Measurements from ENCODE around the gene GFER. TPM values are rescaled to one million over a fixed set of nuclear protein-coding genes. Genes with fewer than 3 reads are reported as not detected.

The GFER gene
- total and polyA plus RNA-seq, 2 donors (not counting 1 experiment from before 2014, with no cell fraction given), result 15.6 to 30.4 TPM

DNA sequence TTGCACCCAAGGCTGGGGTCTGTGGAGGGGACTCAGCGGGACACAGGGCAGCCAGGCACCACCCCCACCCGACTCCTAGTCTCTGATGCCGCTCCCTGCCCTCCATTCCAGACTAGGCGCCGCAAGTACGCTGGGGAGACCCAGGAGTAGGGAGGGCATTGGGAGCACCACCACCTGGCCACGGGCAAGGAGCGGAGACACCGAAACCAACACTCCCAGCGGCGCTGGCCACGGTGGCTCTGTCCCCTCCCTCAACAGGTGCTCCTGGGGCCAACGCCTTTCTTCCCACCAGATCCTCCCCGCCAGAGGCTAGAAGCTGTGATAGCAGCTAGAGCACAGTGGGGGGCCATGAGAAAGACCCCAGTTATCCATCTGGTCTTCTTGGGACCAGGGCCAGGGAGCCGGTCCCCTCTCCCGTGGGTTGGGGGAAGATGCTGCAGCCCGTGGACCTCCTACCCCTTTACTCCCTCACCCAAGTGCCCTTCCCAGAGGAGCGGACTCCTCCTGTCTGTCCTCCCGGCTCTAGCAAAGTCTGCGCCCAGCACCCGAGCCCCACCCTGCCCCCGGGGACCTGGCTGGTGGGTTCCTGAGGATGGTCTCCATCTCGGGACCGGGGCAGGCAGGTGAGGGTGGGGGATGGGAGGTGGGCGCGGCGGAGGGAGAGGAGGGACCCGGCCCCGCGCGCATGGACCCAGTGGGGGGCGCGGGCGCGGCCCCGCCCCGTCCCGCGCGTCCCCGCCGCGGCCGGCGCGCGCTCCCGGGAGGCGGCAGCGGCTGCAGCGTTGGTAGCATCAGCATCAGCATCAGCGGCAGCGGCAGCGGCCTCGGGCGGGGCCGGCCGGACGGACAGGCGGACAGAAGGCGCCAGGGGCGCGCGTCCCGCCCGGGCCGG is 5.5 kb downstream of the GFER start, which contains the start of gene SYNGR3:
Gene SYNGR3 (plus strand): TSS at position 762 of the 892 bp plus-strand sequence. CDS start 133 bp downstream, outside the sequence.
- peak within 1 kb of the TSS in 4 of 5 experiments; percentile 65 to 93 (median 69) for H3K4me3 ChIP-seq (ENCODE audit: control extremely low read depth in 1 of 5, extremely low read depth in 1 of 5, insufficient read depth in 1 of 5, low read depth in 2 of 5, low read length in 4 of 5)
- DNase-seq (peak; percentile 65), ATAC-seq (ENCODE audit: low read depth) (no peak)
- peaks cover 43% of the 10 kb centered on the region for H3K4me1 Mint-ChIP-seq
- intact Hi-C loops (cut with micrococcal nuclease), result loop anchor here (2.0 to 10.0 kb wide), 3 partner anchors 25 to 788 kb away; partner anchors contain the start of genes ELOB, MSRB1 and RPS2
- H3K4me3 Mint-ChIP-seq, result peak within 1 kb of the TSS; percentile 91
- H3K9ac ChIP-seq (ENCODE audit: low read length), result peak within 1 kb of the TSS; percentile 90
- TF ChIP-seq, protein P1, sequence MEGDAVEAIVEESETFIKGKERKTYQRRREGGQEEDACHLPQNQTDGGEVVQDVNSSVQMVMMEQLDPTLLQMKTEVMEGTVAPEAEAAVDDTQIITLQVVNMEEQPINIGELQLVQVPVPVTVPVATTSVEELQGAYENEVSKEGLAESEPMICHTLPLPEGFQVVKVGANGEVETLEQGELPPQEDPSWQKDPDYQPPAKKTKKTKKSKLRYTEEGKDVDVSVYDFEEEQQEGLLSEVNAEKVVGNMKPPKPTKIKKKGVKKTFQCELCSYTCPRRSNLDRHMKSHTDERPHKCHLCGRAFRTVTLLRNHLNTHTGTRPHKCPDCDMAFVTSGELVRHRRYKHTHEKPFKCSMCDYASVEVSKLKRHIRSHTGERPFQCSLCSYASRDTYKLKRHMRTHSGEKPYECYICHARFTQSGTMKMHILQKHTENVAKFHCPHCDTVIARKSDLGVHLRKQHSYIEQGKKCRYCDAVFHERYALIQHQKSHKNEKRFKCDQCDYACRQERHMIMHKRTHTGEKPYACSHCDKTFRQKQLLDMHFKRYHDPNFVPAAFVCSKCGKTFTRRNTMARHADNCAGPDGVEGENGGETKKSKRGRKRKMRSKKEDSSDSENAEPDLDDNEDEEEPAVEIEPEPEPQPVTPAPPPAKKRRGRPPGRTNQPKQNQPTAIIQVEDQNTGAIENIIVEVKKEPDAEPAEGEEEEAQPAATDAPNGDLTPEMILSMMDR (IDR thresholded peaks at IDR 0.05), result no peak
- no peak for TF ChIP-seq EZH2 (IDR thresholded peaks at IDR 0.05; ENCODE audit: borderline replicate concordance, insufficient read depth, low read depth, low read length, poor library complexity, severe bottlenecking)
- CTCF ChIA-PET, result interaction anchor here (1.1 kb wide), 1 partner anchor 25 kb away, joined by 3 read pairs; the partner anchor contains the start of gene RPS2
- peak within 1 kb of the TSS; percentile 97 for H3K27ac Mint-ChIP-seq
- peaks cover 0 to 10% of the 10 kb centered on the region in 2 experiments for H3K36me3 ChIP-seq (replicated peaks in 1 of 2; ENCODE audit: control extremely low read depth in 1 of 2, control insufficient read depth in 1 of 2, extremely low read depth in 1 of 2, insufficient read depth in 2 of 2, low read length in 1 of 2)
- H3K4me2 ChIP-seq (replicated peaks; ENCODE audit: low read depth, low read length, poor library complexity, severe bottlenecking), result peak within 1 kb of the TSS; percentile 100
- H4K20me1 ChIP-seq (ENCODE audit: control insufficient read depth, insufficient read depth, low read length, poor library complexity, severe bottlenecking), result no peaks in the 10 kb centered on the region
- H3K9me3 Mint-ChIP-seq (ENCODE audit: insufficient read depth), result no peaks in the 10 kb centered on the region
- H3K27ac ChIP-seq (ENCODE audit: low read length in 2 of 2), result peak within 1 kb of the TSS; percentile 86 to 92
- no peaks in the 10 kb centered on the region for H3K27me3 Mint-ChIP-seq
- peaks cover 31 to 46% of the 10 kb centered on the region in 2 donors for H3K4me1 ChIP-seq (ENCODE audit: control insufficient read depth in 2 of 2, insufficient read depth in 2 of 2, low read length in 2 of 2)
- H3K9me3 ChIP-seq (ENCODE audit: control extremely low read depth in 1 of 3, control insufficient read depth in 2 of 3, insufficient read depth in 1 of 3, low read length in 2 of 3), result peaks cover 0 to 13% (median 0%) of the 10 kb centered on the region in 3 donors
- POLR2A ChIA-PET, result interaction anchor here (1.1 kb wide), 1 partner anchor 166 kb away, joined by 3 read pairs; the partner anchor contains the start of gene TRAF7
- no peaks in the 10 kb centered on the region for H3K27me3 ChIP-seq (replicated peaks in 1 of 4; ENCODE audit: control extremely low read depth in 1 of 4, control insufficient read depth in 3 of 4, insufficient read depth in 4 of 4, low read length in 3 of 4)
- WGBS (ENCODE audit: insufficient coverage), result 10% methylated on average over 60 of the region's 67 CpGs
- H2AFZ ChIP-seq (ENCODE audit: insufficient read depth, low read depth, low read length, poor library complexity, severe bottlenecking), result peak within 1 kb of the TSS; percentile 56
- no peaks in the 10 kb centered on the region for H3K79me2 ChIP-seq (ENCODE audit: control insufficient read depth, insufficient read depth, low read length)
